ENCODE measurements around the gene ASIC4. TPM values are rescaled to one million over a fixed set of nuclear protein-coding genes. Genes with fewer than 3 reads are reported as not detected.
A peak's percentile ranks its signal among the peaks of the same experiment; 100 is the strongest.

The ASIC4 gene
- total RNA-seq, 3 donors from 2014 or later, result 0.08 TPM; not detected in 2

GRCh38 chr2:219488149-219488843, 26.0 kb upstream of the ASIC4 start:
- no peaks in the 10 kb centered on the region for H3K9me3 Mint-ChIP-seq
- peaks cover 48% of the 10 kb centered on the region for H3K27me3 Mint-ChIP-seq (ENCODE audit: low read depth)
- H3K4me3 Mint-ChIP-seq, result no peak overlapping the region
- peaks cover 2% of the 10 kb centered on the region for H3K4me1 Mint-ChIP-seq (ENCODE audit: low read depth)
- no peak for DNase-seq
- ATAC-seq, result no peak
- no peaks in the 10 kb centered on the region for H3K36me3 Mint-ChIP-seq (ENCODE audit: insufficient read depth)

GRCh38 chr2:219488844-219489194, 25.5 kb upstream of the ASIC4 start:
- H3K9me3 Mint-ChIP-seq, result no peaks in the 10 kb centered on the region
- DNase-seq, result no peak
- H3K27me3 Mint-ChIP-seq (ENCODE audit: low read depth), result peaks cover 53% of the 10 kb centered on the region
- no peak for ATAC-seq
- H3K36me3 Mint-ChIP-seq (ENCODE audit: insufficient read depth), result no peaks in the 10 kb centered on the region
- peaks cover 2% of the 10 kb centered on the region for H3K4me1 Mint-ChIP-seq (ENCODE audit: low read depth)
- no peak overlapping the region for H3K4me3 Mint-ChIP-seq

GRCh38 chr2:219489315-219489714, 25.0 kb upstream of the ASIC4 start:
- Mint-ChIP-seq H3K36me3 (ENCODE audit: insufficient read depth) (no peaks in the 10 kb centered on the region), H3K9me3 (no peaks in the 10 kb centered on the region), H3K4me1 (ENCODE audit: low read depth) (no peaks in the 10 kb centered on the region), H3K4me3 (no peak overlapping the region), H3K27me3 (ENCODE audit: low read depth) (peaks cover 53% of the 10 kb centered on the region)
- ATAC-seq (no peak), DNase-seq (no peak)

- H3K9me3 Mint-ChIP-seq, result no peaks in the 10 kb centered on the region
- H3K27me3 Mint-ChIP-seq (ENCODE audit: low read depth), result peaks cover 58% of the 10 kb centered on the region
- no peak for DNase-seq
- no peaks in the 10 kb centered on the region for H3K36me3 Mint-ChIP-seq (ENCODE audit: insufficient read depth)
- H3K4me3 Mint-ChIP-seq, result no peak overlapping the region
- no peak for ATAC-seq
- no peaks in the 10 kb centered on the region for H3K4me1 Mint-ChIP-seq (ENCODE audit: low read depth)
Observed at GRCh38 chr2:219490186-219490585, 24.1 kb upstream of the ASIC4 start.

DNA sequence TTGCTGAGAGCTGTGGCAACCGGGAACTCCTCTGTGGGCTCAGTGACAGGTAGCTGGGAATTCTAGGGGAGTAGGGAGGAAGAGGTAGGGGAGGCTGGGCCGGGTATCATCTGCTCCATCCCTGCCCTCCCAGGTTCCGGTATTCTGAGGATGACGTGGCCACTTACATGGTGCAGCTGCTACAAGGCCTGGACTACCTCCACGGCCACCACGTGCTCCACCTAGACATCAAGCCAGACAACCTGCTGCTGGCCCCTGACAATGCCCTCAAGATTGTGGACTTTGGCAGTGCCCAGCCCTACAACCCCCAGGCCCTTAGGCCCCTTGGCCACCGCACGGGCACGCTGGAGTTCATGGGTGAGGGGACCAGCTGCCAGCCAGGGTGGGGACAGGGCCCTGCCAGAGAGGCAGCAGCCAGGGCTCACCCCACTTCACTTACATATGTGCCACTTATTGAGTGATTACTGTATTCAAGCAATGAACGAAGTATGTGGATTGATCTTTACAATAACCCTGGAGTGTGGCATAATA, 23.6 kb upstream of the ASIC4 start:
- DNase-seq, result no peak
- no peak for ATAC-seq
- H3K9me3 Mint-ChIP-seq, result no peaks in the 10 kb centered on the region
- no peak overlapping the region for H3K4me3 Mint-ChIP-seq
- H3K27me3 Mint-ChIP-seq (ENCODE audit: low read depth), result peaks cover 58% of the 10 kb centered on the region
- no peaks in the 10 kb centered on the region for H3K36me3 Mint-ChIP-seq (ENCODE audit: insufficient read depth)
- no peaks in the 10 kb centered on the region for H3K4me1 Mint-ChIP-seq (ENCODE audit: low read depth)

GRCh38 chr2:219491278-219491963, 22.9 kb upstream of the ASIC4 start:
- H3K4me1 Mint-ChIP-seq (ENCODE audit: low read depth), result peaks cover 1% of the 10 kb centered on the region
- peaks cover 56% of the 10 kb centered on the region for H3K27me3 Mint-ChIP-seq (ENCODE audit: low read depth)
- no peak for ATAC-seq
- DNase-seq, result no peak
- H3K4me3 Mint-ChIP-seq, result no peak overlapping the region
- no peaks in the 10 kb centered on the region for H3K9me3 Mint-ChIP-seq
- no peaks in the 10 kb centered on the region for H3K36me3 Mint-ChIP-seq (ENCODE audit: insufficient read depth)

- H3K4me3 Mint-ChIP-seq, result no peak overlapping the region
- no peaks in the 10 kb centered on the region for H3K9me3 Mint-ChIP-seq
- H3K27me3 Mint-ChIP-seq (ENCODE audit: low read depth), result peaks cover 55% of the 10 kb centered on the region
- H3K4me1 Mint-ChIP-seq (ENCODE audit: low read depth), result peaks cover 8% of the 10 kb centered on the region
- ATAC-seq (no peak), DNase-seq (no peak)
- no peaks in the 10 kb centered on the region for H3K36me3 Mint-ChIP-seq (ENCODE audit: insufficient read depth)
Observed at GRCh38 chr2:219492575-219492974, 21.7 kb upstream of the ASIC4 start.

DNA sequence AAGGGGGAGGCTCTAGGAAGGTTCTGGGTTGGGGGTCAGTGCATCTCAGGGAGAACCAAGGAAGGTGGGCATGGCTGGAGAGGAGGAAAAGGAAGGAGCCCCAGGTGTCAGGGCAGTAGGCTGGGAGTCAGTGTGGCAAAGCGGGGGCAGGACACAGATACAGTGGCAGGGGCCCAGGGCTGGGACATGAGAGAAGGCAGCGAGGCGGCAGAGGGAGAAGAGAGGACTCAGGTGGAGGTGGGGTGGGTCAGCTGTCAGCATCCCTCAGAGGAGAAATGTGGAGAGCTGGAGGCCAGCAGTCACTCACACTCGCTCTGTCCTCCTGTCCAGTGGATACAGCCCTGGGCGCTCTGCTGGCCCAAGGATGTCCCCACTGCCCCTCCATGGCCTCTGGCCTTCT, 21.2 kb upstream of the ASIC4 start:
- DNase-seq, result no peak
- H3K4me3 Mint-ChIP-seq, result no peak overlapping the region

GRCh38 chr2:219494952-219495530, 19.2 kb upstream of the ASIC4 start:
- Mint-ChIP-seq H3K9me3 (no peaks in the 10 kb centered on the region), H3K27me3 (ENCODE audit: low read depth) (peaks cover 54% of the 10 kb centered on the region), H3K36me3 (ENCODE audit: insufficient read depth) (peaks cover 6% of the 10 kb centered on the region), H3K4me1 (ENCODE audit: low read depth) (peaks cover 28% of the 10 kb centered on the region), H3K4me3 (no peak overlapping the region)
- no peak for DNase-seq
- ATAC-seq, result no peak

More for the DNA sequence above, 21.2 kb upstream of the ASIC4 start:
- Mint-ChIP-seq H3K36me3 (ENCODE audit: insufficient read depth) (no peaks in the 10 kb centered on the region), H3K27me3 (ENCODE audit: low read depth) (peaks cover 51% of the 10 kb centered on the region), H3K9me3 (no peaks in the 10 kb centered on the region), H3K4me1 (ENCODE audit: low read depth) (peaks cover 9% of the 10 kb centered on the region)
- no peak for ATAC-seq

DNA sequence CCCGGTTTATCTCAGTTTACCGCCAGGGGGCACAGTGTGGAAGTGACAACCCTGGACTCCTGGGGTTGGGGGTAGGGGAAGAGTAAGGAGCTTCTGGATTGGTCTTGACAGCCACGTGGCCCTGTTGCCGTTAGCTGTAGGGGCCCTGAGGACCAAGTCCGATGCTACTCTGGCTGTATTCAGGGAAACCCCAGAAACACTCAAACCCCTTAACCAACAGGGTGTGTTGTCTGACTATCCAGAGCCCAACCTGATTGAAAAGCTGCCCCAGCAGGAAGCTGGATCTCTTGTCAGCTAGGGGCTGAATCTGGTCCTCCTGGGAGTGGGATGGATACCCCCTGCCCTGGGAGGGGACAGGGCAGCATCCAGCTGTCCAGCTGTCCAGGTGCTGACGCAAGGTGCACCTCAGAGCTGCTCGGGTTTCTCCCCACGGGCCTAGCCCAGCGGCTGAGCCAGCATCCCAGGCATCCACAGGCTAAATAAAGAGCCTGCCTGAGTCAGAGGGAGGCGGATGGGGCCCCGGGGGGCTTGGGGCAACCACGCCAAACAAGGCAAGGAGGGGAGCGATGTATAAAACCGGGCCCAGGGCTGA, 18.7 kb upstream of the ASIC4 start:
- Mint-ChIP-seq H3K36me3 (ENCODE audit: insufficient read depth) (peaks cover 6% of the 10 kb centered on the region), H3K4me1 (ENCODE audit: low read depth) (peaks cover 31% of the 10 kb centered on the region), H3K27me3 (ENCODE audit: low read depth) (peaks cover 54% of the 10 kb centered on the region), H3K4me3 (no peak overlapping the region), H3K9me3 (no peaks in the 10 kb centered on the region)
- ATAC-seq (peak in 1 of 2 donors; percentile 16), DNase-seq (peak; percentile 45)

DNA sequence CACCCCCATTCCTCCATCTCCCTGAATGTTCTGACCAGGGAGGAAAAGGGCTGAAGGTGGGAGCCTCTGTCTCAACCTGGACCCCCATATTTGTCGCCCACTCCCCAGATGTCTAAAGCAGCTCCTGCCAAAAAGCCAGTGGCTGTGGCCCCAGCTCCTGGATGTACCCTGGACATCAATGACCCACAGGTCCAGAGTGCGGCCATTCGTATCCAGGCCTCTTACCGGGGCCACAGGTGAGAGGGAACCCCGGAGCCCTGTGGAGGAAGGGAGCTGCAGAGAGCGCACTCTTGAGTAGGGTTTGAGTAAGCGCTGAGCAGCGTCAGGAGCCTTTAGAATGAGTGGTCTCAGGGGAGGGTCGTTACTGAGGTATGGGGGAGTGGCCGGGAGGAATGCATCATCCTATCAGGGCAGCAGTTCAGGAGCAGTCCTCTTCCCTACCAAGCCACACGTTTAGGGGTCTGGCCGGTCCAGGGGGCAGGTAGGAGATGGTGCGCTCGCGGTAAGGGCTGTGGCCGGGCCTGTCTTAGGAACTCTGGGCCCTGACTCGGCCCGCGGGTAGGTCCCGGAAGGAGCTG, 17.9 kb upstream of the ASIC4 start:
- H3K4me3 Mint-ChIP-seq, result peak overlapping the region; percentile 98
- no peak for DNase-seq
- H3K9me3 Mint-ChIP-seq, result no peaks in the 10 kb centered on the region
- peaks cover 6% of the 10 kb centered on the region for H3K36me3 Mint-ChIP-seq (ENCODE audit: insufficient read depth)
- H3K4me1 Mint-ChIP-seq (ENCODE audit: low read depth), result peaks cover 31% of the 10 kb centered on the region
- peaks cover 54% of the 10 kb centered on the region for H3K27me3 Mint-ChIP-seq (ENCODE audit: low read depth)
- ATAC-seq, result no peak

DNA sequence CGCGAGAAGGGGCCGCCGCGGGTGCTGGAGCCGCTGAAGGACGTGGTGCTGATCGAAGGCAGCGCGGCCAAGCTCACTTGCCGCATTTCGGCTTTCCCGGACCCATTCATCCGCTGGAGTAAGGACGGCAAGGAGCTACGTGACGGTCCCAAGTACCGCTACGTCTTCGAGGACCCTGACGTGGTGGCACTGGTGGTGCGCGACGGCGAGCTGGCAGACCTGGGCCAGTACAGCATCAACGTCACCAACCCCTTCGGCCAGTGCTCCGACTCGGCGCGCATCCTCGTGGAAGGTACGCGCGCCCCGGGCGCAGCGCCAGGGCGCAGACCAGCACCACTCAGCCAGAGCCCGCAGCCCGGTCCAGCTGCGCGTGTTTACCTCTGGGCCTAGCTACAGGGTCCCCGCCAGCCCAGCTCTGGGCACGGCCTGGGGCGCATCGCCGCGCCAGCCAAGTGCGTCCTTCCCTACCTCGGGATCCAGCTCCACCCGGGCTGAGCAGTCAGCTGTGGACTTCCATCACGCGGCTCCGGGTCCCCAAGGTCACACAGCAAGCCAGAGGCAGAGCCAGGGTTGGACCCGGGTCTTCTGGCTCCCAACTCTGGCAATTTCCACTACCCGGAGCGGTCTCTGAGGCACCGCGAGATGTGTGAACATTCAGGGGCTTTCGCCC, 17.3 kb upstream of the ASIC4 start:
- DNase-seq (no peak), ATAC-seq (no peak)
- H3K4me1 Mint-ChIP-seq (ENCODE audit: low read depth), result peaks cover 31% of the 10 kb centered on the region
- H3K27me3 Mint-ChIP-seq (ENCODE audit: low read depth), result peaks cover 50% of the 10 kb centered on the region
- H3K36me3 Mint-ChIP-seq (ENCODE audit: insufficient read depth), result peaks cover 8% of the 10 kb centered on the region
- peak overlapping the region; percentile 98 for H3K4me3 Mint-ChIP-seq
- H3K9me3 Mint-ChIP-seq, result no peaks in the 10 kb centered on the region

DNA sequence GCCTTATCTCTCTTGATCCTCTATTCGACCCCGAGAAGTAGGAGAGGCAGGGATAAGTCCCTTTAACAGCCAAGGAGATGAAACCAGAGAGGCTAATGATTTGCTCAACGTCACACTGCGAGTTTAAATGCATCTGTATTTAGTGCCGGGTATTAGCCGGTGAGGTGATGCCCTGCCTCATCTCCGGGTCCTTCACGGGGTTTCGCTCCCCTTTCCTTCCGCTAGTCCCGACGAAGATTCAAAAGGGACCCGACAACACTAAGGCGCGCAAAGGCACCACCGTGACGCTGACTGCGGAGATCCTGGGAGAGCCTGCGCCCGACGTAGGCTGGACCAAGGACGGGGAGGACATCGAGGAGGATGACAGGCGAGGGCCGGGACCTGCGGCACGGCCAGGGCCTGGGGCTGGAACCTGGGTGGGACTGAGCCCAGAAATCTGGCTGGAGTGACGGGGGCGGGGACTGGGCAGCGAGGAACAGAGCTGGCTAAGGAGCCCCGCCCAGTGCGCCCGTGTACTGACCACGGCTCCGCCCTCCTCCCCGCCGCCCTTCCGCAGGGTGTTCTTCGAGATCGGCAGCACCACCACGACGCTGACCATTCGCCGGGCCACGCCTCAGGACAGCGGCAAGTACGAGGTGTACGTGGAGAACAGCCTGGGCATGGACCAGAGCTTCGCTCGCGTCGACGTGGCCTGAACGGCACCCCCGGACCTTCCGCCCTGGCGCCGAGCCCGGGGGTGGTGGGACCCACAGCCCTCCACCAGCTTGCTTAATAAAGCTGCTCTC, 16.6 kb upstream of the ASIC4 start:
- Mint-ChIP-seq H3K36me3 (ENCODE audit: insufficient read depth) (peaks cover 9% of the 10 kb centered on the region), H3K4me1 (ENCODE audit: low read depth) (peaks cover 31% of the 10 kb centered on the region), H3K4me3 (peak overlapping the region; percentile 98), H3K27me3 (ENCODE audit: low read depth) (peaks cover 49% of the 10 kb centered on the region), H3K9me3 (no peaks in the 10 kb centered on the region)
- ATAC-seq (peak in 1 of 2 donors; percentile 6), DNase-seq (no peak)

All from activated T-cell treated with anti-CD3 and anti-CD28 coated beads, Interleukin-2, amount 50 U/mL, for 4 hours (primary cell).